OCI-LY3 (cell line): ENCODE data around the gene NDST1.
A peak's percentile ranks its signal among the peaks of the same experiment; 100 is the strongest.

Experiments
- H2AFZ ChIP-seq: fragments of 200-600, 300-600 bp; shearing (Covaris generic); 2 replicates; pipeline ENCODE4 v1.6.0; 2014; ENCODE audit warnings: antibody characterized with exemption, low read depth, low read length
- H3K27ac ChIP-seq: fragments of 200-600, 300-600 bp; sonication (generic); 2 replicates; pipeline ENCODE4 v1.5.1; 2014; ENCODE audit warnings: mild to moderate bottlenecking, low read length, moderate library complexity, mixed read lengths
- H3K27me3 ChIP-seq: fragments of 200-600, 300-600 bp; sonication (generic); 2 replicates; pipeline ENCODE4 v1.6.1; 2014; ENCODE audit warnings: low read depth, low read length, mixed read lengths
- H3K36me3 ChIP-seq: fragments of 200-600, 300-600 bp; sonication (generic); replicated peaks from 2 replicates; pipeline ENCODE3; 2014; ENCODE audit warnings: low read depth, low read length, mixed read lengths
- H3K4me1 ChIP-seq: fragments of 300-600, 200-600 bp; sonication (generic); 2 replicates; pipeline ENCODE4 v1.6.1; 2014; ENCODE audit warnings: low read length, mixed read lengths
- H3K4me2 ChIP-seq: fragments of 200-600, 300-600 bp; sonication (generic); 2 replicates; pipeline ENCODE4 v1.6.1; 2014; ENCODE audit warnings: low read length, mixed read lengths
- H3K4me3 ChIP-seq: fragments of 300-600, 200-600 bp; sonication (generic); 2 replicates; pipeline ENCODE4 v1.5.1; 2014; ENCODE audit warnings: antibody characterized with exemption, mild to moderate bottlenecking, low read length, moderate library complexity
- H3K79me2 ChIP-seq: fragments of 300-600, 200-600 bp; shearing (Covaris generic); 2 replicates; pipeline ENCODE4 v1.6.1; 2014; ENCODE audit warnings: mild to moderate bottlenecking, low read length, mixed read lengths
- H3K9ac ChIP-seq: fragments of 300-600, 200-600 bp; shearing (Covaris generic); 2 replicates; pipeline ENCODE4 v1.6.0; 2014; ENCODE audit warnings: mild to moderate bottlenecking, low read length, moderate library complexity
- H3K9me3 ChIP-seq: fragments of 200-600, 300-600 bp; shearing (Covaris generic); 2 replicates; pipeline ENCODE4 v1.6.1; 2014; ENCODE audit warnings: low read length, mixed read lengths; ENCODE audit not compliant: insufficient read depth
- H4K20me1 ChIP-seq: fragments of 200-600, 300-600 bp; sonication (generic); 2 replicates; pipeline ENCODE4 v1.6.1; 2016; ENCODE audit warnings: low read length, mixed read lengths; ENCODE audit not compliant: insufficient read depth
- CTCF ChIP-seq: fragments of 200-600, 300-600 bp; sonication (generic); IDR thresholded peaks from 2 replicates; pipeline ENCODE4 v1.5.1; 2014; ENCODE audit warnings: antibody characterized with exemption, low read length, low read depth
- EZH2phosphoT487 ChIP-seq: fragments of 200-600 bp; shearing (Covaris generic); IDR thresholded peaks from 2 replicates; pipeline ENCODE4 v1.6.1; 2018; ENCODE audit warnings: antibody characterized with exemption, mixed run types, low read depth

The NDST1 gene

GRCh38 chr5:150484964-150485692 is 22.8 kb upstream of the NDST1 start:
- Histone ChIP-seq H2AFZ (peak overlapping the region; percentile 77), H3K9ac (peak overlapping the region; percentile 99), H3K79me2 (peaks cover 37% of the 10 kb centered on the region), H3K9me3 (no peaks in the 10 kb centered on the region), H3K4me2 (peak overlapping the region; percentile 83), H4K20me1 (peaks cover 2% of the 10 kb centered on the region), H3K4me3 (peak overlapping the region; percentile 99), H3K27me3 (no peaks in the 10 kb centered on the region), H3K27ac (no peak overlapping the region), H3K36me3 (no peaks in the 10 kb centered on the region), H3K4me1 (peaks cover 35% of the 10 kb centered on the region)
- TF ChIP-seq EZH2phosphoT487, result no peak
- no peak for TF ChIP-seq CTCF

- Histone ChIP-seq H3K9me3 (no peaks in the 10 kb centered on the region), H3K9ac (peak overlapping the region; percentile 99), H3K4me3 (peak overlapping the region; percentile 99), H2AFZ (peak overlapping the region; percentile 77; the same call in 1 of the 2 replicates), H4K20me1 (peaks cover 5% of the 10 kb centered on the region), H3K27me3 (no peaks in the 10 kb centered on the region), H3K4me2 (peak overlapping the region; percentile 83), H3K79me2 (peaks cover 44% of the 10 kb centered on the region), H3K4me1 (peaks cover 42% of the 10 kb centered on the region), H3K27ac (peak overlapping the region; percentile 45; the same call in 1 of the 2 replicates), H3K36me3 (no peaks in the 10 kb centered on the region)
- TF ChIP-seq CTCF (no peak), EZH2phosphoT487 (no peak)
These were observed 22.1 kb upstream of the NDST1 start for GRCh38 chr5:150485693-150486401.

GRCh38 chr5:150486402-150487198 is 21.3 kb upstream of the NDST1 start:
- Histone ChIP-seq H3K4me2 (peak overlapping the region; percentile 83), H3K9ac (peak overlapping the region; percentile 99), H3K27me3 (no peaks in the 10 kb centered on the region), H3K4me3 (peak overlapping the region; percentile 99), H3K36me3 (no peaks in the 10 kb centered on the region), H3K9me3 (no peaks in the 10 kb centered on the region), H4K20me1 (peaks cover 5% of the 10 kb centered on the region), H3K4me1 (peaks cover 44% of the 10 kb centered on the region), H3K27ac (peak overlapping the region; percentile 45), H2AFZ (no peak overlapping the region), H3K79me2 (peaks cover 52% of the 10 kb centered on the region)
- TF ChIP-seq CTCF (no peak), EZH2phosphoT487 (no peak)
